GM21825 (cell line): Measurements from ENCODE around the gene MYOF.

Experiments used
- ATAC-seq: cut with Tn5 transposase; IDR thresholded peaks from one replicate; pipeline ENCODE4 v1.9.1; 2021; ENCODE audit warnings: mild to moderate bottlenecking, moderate library complexity; ENCODE audit not compliant: unreplicated experiment

Gene MYOF

GRCh38 chr10:93398528-93398927 is 83.6 kb downstream of the MYOF start:
- ATAC-seq: no peak

GRCh38 chr10:93397020-93397419 is 85.1 kb downstream of the MYOF start:
- no peak for ATAC-seq

- ATAC-seq: no peak
Measured at GRCh38 chr10:93393211-93393610, 88.9 kb downstream of the MYOF start.

- no peak for ATAC-seq
Measured at GRCh38 chr10:93392121-93392520, 90.0 kb downstream of the MYOF start.

GRCh38 chr10:93390306-93391090 is 91.6 kb downstream of the MYOF start:
- no peak for ATAC-seq

- ATAC-seq: no peak
Measured at GRCh38 chr10:93386631-93387369, 95.3 kb downstream of the MYOF start.

GRCh38 chr10:93385345-93385744 is 96.8 kb downstream of the MYOF start:
- ATAC-seq: no peak

- ATAC-seq: no peak
Measured at GRCh38 chr10:93384006-93384405, 98.1 kb downstream of the MYOF start.

GRCh38 chr10:93383562-93383981 is 98.6 kb downstream of the MYOF start:
- ATAC-seq: no peak

GRCh38 chr10:93379731-93380575 is 102.2 kb downstream of the MYOF start:
- ATAC-seq: no peak

- no peak for ATAC-seq
Measured at GRCh38 chr10:93378997-93379730, 103.0 kb downstream of the MYOF start.

- ATAC-seq: no peak
Measured at GRCh38 chr10:93378039-93378438, 104.1 kb downstream of the MYOF start.

GRCh38 chr10:93376372-93377293 is 105.5 kb downstream of the MYOF start:
- ATAC-seq: no peak

- no peak for ATAC-seq
Measured at GRCh38 chr10:93370961-93371360, 111.2 kb downstream of the MYOF start.

- no peak for ATAC-seq
Measured at GRCh38 chr10:93369588-93370164, 112.5 kb downstream of the MYOF start.

- no peak for ATAC-seq
Measured at GRCh38 chr10:93368210-93368609, 113.9 kb downstream of the MYOF start.

- no peak for ATAC-seq
Measured at GRCh38 chr10:93367664-93368063, 114.5 kb downstream of the MYOF start.

- ATAC-seq: no peak
Measured at GRCh38 chr10:93364966-93365365, 117.2 kb downstream of the MYOF start.
